Gastrocnemius medialis (tissue), 4 donors: ENCODE measurements around the gene RBM17.

Source experiments
- CTCF ChIP-seq, 5 experiments: fragments of 450-650 bp in 3 of 5; fragments of 200-600 bp in 2 of 5; sonication (generic) in 2 of 5; IDR thresholded peaks in 4 of 5; conservative IDR thresholded peaks in 1 of 5; 1 replicate in 4 of 5; 2 replicates in 1 of 5; pipeline ENCODE4 v1.5.1; 2016 to 2019; ENCODE audit warnings: antibody characterized with exemption in 5 of 5, mild to moderate bottlenecking in 3 of 5, moderate library complexity in 3 of 5
- POLR2A ChIP-seq, 2 donors: fragments of 450-650 bp; IDR thresholded peaks; one replicate each; pipeline ENCODE4 v1.6.1; 2017; ENCODE audit warnings: antibody characterized with exemption in 2 of 2, mild to moderate bottlenecking in 2 of 2, moderate library complexity in 2 of 2

GRCh38 chr10:6086375-6087233 lies 2.2 kb upstream of the RBM17 start:
- TF ChIP-seq CTCF (IDR thresholded peaks at IDR 0.05 in 4 of 5, conservative IDR thresholded peaks at IDR 0.05 in 1 of 5) (peak; percentile 65 to 82 (median 68)), POLR2A (IDR thresholded peaks at IDR 0.05) (no peak)
